ENCODE results near the gene PCSK2.

DNA sequence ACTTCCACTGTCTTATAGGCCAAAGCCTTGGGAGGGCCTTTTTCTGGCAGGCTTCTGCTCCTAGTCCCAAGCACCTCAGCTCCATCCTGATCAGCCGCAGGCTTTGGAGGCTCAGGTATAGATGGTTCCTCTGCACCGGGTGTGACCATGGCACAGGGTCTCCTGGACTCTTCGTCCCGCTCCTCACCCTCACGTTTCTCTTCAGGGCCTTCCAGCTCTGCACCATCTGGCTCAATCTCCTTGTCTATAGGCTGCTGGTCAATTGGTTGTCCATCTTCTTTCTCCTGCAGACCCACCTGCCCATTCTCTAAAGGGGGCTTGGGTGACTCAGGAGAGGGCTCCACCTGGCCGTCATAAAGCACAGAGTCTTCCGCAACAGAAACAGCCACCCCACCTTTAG, 267.4 kb downstream of the PCSK2 start:
- TF ChIP-seq, protein P1, sequence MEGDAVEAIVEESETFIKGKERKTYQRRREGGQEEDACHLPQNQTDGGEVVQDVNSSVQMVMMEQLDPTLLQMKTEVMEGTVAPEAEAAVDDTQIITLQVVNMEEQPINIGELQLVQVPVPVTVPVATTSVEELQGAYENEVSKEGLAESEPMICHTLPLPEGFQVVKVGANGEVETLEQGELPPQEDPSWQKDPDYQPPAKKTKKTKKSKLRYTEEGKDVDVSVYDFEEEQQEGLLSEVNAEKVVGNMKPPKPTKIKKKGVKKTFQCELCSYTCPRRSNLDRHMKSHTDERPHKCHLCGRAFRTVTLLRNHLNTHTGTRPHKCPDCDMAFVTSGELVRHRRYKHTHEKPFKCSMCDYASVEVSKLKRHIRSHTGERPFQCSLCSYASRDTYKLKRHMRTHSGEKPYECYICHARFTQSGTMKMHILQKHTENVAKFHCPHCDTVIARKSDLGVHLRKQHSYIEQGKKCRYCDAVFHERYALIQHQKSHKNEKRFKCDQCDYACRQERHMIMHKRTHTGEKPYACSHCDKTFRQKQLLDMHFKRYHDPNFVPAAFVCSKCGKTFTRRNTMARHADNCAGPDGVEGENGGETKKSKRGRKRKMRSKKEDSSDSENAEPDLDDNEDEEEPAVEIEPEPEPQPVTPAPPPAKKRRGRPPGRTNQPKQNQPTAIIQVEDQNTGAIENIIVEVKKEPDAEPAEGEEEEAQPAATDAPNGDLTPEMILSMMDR (IDR thresholded peaks at IDR 0.05) = no peak
- TF ChIP-seq POLR2A (IDR thresholded peaks at IDR 0.05; ENCODE audit: low read depth) = no peak
- TF ChIP-seq POLR2AphosphoS5 (IDR thresholded peaks at IDR 0.05) = no peak

Measured in esophagus muscularis mucosa (tissue), 3 donors.